K562 (cell line): ENCODE measurements around the gene HMCN1. TPM values are rescaled to one million over a fixed set of nuclear protein-coding genes. Genes with fewer than 3 reads are reported as not detected.

ENCODE experiments used
- ARID2 ChIP-seq: fragments of 450-650 bp; IDR thresholded peaks from 2 replicates; pipeline ENCODE4 v1.6.1; 2017; ENCODE audit warnings: antibody characterized with exemption, mild to moderate bottlenecking
- CTBP1 ChIP-seq: fragments of 450-650 bp; IDR thresholded peaks from 2 replicates; pipeline ENCODE4 v1.6.1; 2016; ENCODE audit warnings: borderline replicate concordance
- DLX4 ChIP-seq: fragments of 250-450 bp; sonication (Bioruptor Pico); IDR thresholded peaks from 2 replicates; pipeline ENCODE4 v1.6.1; 2021; ENCODE audit warnings: mild to moderate bottlenecking
- GTF2B ChIP-seq: IDR thresholded peaks from 2 replicates; pipeline ENCODE4 v1.6.1; 2011; ENCODE audit not compliant: insufficient read length; ENCODE audit errors: extremely low read depth
- HNRNPLL ChIP-seq: fragments of 200-400 bp; formaldehyde crosslinking; IDR thresholded peaks from 2 replicates; pipeline ENCODE4 v1.6.1; 2017; ENCODE audit warnings: low read length, low read depth, mild to moderate bottlenecking; ENCODE audit not compliant: poor library complexity, severe bottlenecking
- POLR2A ChIP-seq: fragments of 450-650 bp; conservative IDR thresholded peaks from 2 replicates; pipeline ENCODE4 v1.6.1; 2016
- PTBP1 ChIP-seq: fragments of 200-400 bp; formaldehyde crosslinking; IDR thresholded peaks from 2 replicates; pipeline ENCODE4 v1.6.1; 2017; ENCODE audit warnings: low read depth, low read length
- RAD51 ChIP-seq: fragments of 450-650 bp; IDR thresholded peaks from 2 replicates; pipeline ENCODE4 v1.7.1; 2016; ENCODE audit warnings: low read depth, mild to moderate bottlenecking, borderline replicate concordance
- SMC3 ChIP-seq: conservative IDR thresholded peaks from 2 replicates; pipeline ENCODE4 v1.6.1; 2011; ENCODE audit warnings: low read depth, low read length, improper control_type of control experiment; ENCODE audit not compliant: insufficient read depth
- SPI1 ChIP-seq: IDR thresholded peaks from 2 replicates; pipeline ENCODE4 v1.6.1; 2011; ENCODE audit warnings: low read depth, low read length, control low read depth, borderline replicate concordance
- ZNF174 ChIP-seq: fragments of 250-450 bp; sonication (Bioruptor Pico); IDR thresholded peaks from 2 replicates; pipeline ENCODE4 v1.4.0; 2020; ENCODE audit warnings: mild to moderate bottlenecking
- ZNF253 ChIP-seq: fragments of 250-450 bp; sonication (Bioruptor Pico); conservative IDR thresholded peaks from 2 replicates; pipeline ENCODE4 v1.6.1; 2021; ENCODE audit warnings: mild to moderate bottlenecking
- polyA plus RNA-seq, 8 experiments: library from polyadenylated mRNA; depleted of rRNA in 4 of 8; stranded (reverse) in 5 of 8; unstranded in 3 of 8; fragments of >200 nt; fragmentation: Nextera tagmentation in 2 of 8; fragmentation: Illumina TruSeq in 1 of 8; extraction: Ambion mirVana in 2 of 8; extraction: Trizol in 1 of 8; gene quantifications; 2 replicates each; pipeline versions ENCODE4 v1.2.1 to v1.2.3, GENCODE V29; 2011 to 2014; ENCODE audit warnings: inconsistent platforms in 1 of 8, missing spikeins in 1 of 8
- total RNA-seq, 7 experiments: library from RNA; depleted of rRNA in 6 of 7; stranded (reverse); fragments of >200 nt in 6 of 7; fragmentation: Illumina TruSeq in 2 of 7; extraction: Trizol in 2 of 7; gene quantifications; 2 replicates each; pipeline versions ENCODE4 v1.2.1 to v1.2.3, GENCODE V29; 2011 to 2021; ENCODE audit warnings: low replicate concordance in 1 of 7
- TF ChIP-seq, protein P1 (sequence below): sonication (generic); formaldehyde crosslinking; IDR thresholded peaks from 2 replicates; pipeline ENCODE4 v1.8.1; 2023; ENCODE audit warnings: missing genetic modification reagents, mild to moderate bottlenecking, borderline replicate concordance
- TF ChIP-seq, protein P2 (sequence below): fragments of 250-450 bp; sonication (Bioruptor Pico); IDR thresholded peaks from 2 replicates; pipeline ENCODE4 v1.5.0; 2021; ENCODE audit warnings: mild to moderate bottlenecking, moderate library complexity

HMCN1 gene
- total and polyA plus RNA-seq, 9 of the 15 experiments (the other 6 are each of a cell fraction or from before 2014, with no cell fraction given) = 0.07 to 0.36 (median 0.21) TPM

GRCh38 chr1:185998391-185998790 lies 264.2 kb downstream of the HMCN1 start (continued):
- TF ChIP-seq ZNF253 (0 out of 2 replicates have a peak, but pooled peaks have one; percentile 15), ARID2 (peak; percentile 32; the same call in 1 of the 2 replicates), POLR2A (no peak), GTF2B (no peak), SMC3 (peak; percentile 60), RAD51 (no peak), CTBP1 (0 out of 2 replicates have a peak, but pooled peaks have one; percentile 30), PTBP1 (no peak), SPI1 (peak; percentile 82), DLX4 (CRISPR knock-in tag) (no peak), HNRNPLL (no peak), ZNF174 (no peak)
- TF ChIP-seq, protein P1, sequence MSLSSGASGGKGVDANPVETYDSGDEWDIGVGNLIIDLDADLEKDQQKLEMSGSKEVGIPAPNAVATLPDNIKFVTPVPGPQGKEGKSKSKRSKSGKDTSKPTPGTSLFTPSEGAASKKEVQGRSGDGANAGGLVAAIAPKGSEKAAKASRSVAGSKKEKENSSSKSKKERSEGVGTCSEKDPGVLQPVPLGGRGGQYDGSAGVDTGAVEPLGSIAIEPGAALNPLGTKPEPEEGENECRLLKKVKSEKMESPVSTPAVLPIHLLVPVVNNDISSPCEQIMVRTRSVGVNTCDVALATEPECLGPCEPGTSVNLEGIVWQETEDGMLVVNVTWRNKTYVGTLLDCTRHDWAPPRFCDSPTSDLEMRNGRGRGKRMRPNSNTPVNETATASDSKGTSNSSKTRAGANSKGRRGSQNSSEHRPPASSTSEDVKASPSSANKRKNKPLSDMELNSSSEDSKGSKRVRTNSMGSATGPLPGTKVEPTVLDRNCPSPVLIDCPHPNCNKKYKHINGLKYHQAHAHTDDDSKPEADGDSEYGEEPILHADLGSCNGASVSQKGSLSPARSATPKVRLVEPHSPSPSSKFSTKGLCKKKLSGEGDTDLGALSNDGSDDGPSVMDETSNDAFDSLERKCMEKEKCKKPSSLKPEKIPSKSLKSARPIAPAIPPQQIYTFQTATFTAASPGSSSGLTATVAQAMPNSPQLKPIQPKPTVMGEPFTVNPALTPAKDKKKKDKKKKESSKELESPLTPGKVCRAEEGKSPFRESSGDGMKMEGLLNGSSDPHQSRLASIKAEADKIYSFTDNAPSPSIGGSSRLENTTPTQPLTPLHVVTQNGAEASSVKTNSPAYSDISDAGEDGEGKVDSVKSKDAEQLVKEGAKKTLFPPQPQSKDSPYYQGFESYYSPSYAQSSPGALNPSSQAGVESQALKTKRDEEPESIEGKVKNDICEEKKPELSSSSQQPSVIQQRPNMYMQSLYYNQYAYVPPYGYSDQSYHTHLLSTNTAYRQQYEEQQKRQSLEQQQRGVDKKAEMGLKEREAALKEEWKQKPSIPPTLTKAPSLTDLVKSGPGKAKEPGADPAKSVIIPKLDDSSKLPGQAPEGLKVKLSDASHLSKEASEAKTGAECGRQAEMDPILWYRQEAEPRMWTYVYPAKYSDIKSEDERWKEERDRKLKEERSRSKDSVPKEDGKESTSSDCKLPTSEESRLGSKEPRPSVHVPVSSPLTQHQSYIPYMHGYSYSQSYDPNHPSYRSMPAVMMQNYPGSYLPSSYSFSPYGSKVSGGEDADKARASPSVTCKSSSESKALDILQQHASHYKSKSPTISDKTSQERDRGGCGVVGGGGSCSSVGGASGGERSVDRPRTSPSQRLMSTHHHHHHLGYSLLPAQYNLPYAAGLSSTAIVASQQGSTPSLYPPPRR (CRISPR knock-in tag) = no peak
- TF ChIP-seq, protein P2, sequence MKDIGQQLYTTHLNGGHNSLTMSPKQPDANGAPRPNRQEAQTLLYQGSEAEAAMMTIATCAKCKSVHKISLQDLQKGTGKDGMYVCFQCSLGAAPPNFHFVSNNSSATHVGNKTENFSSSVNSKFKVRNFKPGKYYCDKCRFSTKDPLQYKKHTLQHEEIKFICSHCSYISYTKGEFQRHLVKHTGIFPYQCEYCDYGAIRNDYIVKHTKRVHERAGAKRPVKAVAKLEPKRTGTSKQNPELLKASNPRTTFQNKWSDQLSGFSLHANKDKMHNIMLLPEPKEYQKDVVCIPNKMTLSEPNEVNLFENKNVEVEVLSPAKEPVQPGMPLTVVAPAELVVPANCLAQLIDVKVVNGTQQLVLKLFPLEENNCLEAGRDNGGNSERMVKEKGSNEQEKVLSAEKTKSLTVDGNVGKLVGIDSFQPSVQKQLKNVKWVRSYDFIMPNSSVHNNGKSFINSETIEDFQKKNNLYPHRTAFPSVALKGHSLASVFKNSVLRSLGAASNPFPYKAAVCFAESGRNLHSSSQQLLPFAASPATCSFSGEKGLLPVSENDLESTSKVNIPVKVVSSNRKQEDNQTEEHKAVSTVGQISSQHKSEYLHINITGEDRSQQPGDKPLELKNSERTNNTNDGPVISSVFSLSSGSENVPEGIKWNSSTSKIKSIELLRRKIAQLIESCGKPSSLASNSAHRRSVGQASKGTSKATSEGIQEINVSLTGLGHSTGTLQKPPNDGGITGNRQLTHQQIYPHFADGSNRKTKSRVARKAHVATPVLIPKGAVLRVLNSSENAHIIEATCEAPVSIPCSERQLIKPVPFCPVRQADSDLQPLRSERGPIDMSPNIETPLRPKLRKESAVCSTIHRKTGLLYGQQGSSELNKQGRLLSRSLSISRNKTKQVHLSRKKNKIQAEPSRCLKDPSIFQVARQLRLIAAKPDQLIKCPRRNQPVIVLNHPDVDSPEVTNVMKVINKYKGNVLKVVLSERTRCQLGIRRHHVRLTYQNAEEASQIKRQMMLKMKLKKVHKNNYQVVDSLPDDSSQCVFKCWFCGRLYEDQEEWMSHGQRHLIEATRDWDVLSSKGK (CRISPR knock-in tag) = no peak
